Measurements from ENCODE around the gene HS2ST1. TPM values are rescaled to one million over a fixed set of nuclear protein-coding genes. Genes with fewer than 3 reads are reported as not detected.

Gene HS2ST1
- total RNA-seq, 1 experiment from 2014 or later: 35.0 TPM

GRCh38 chr1:86905875-86906274, 8.6 kb upstream of the HS2ST1 start:
- TF ChIP-seq, protein P1, sequence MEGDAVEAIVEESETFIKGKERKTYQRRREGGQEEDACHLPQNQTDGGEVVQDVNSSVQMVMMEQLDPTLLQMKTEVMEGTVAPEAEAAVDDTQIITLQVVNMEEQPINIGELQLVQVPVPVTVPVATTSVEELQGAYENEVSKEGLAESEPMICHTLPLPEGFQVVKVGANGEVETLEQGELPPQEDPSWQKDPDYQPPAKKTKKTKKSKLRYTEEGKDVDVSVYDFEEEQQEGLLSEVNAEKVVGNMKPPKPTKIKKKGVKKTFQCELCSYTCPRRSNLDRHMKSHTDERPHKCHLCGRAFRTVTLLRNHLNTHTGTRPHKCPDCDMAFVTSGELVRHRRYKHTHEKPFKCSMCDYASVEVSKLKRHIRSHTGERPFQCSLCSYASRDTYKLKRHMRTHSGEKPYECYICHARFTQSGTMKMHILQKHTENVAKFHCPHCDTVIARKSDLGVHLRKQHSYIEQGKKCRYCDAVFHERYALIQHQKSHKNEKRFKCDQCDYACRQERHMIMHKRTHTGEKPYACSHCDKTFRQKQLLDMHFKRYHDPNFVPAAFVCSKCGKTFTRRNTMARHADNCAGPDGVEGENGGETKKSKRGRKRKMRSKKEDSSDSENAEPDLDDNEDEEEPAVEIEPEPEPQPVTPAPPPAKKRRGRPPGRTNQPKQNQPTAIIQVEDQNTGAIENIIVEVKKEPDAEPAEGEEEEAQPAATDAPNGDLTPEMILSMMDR (conservative IDR thresholded peaks at IDR 0.05): no peak
- no peak for TF ChIP-seq EZH2 (IDR thresholded peaks at IDR 0.05; ENCODE audit: low read depth)
- Histone ChIP-seq H3K27ac (no peak overlapping the region), H2AFZ (no peak overlapping the region), H3K4me2 (no peak overlapping the region), H3K9me3 (ENCODE audit: insufficient read depth, low read depth) (no peaks in the 10 kb centered on the region), H3F3A (ENCODE audit: insufficient read depth, low read depth) (peaks cover 4% of the 10 kb centered on the region; the same call in 1 of the 2 replicates), H3K4me3 (no peak overlapping the region), H3K27me3 (ENCODE audit: insufficient read depth, low read depth) (no peaks in the 10 kb centered on the region), H4K20me1 (ENCODE audit: insufficient read depth) (peaks cover 69% of the 10 kb centered on the region), H3K36me3 (ENCODE audit: low read depth) (peaks cover 44% of the 10 kb centered on the region), H3K4me1 (replicated peaks; ENCODE audit: insufficient read depth) (no peaks in the 10 kb centered on the region), H3K9me2 (ENCODE audit: insufficient read depth) (peaks cover 5% of the 10 kb centered on the region; the same call in 1 of the 2 replicates), H3K79me2 (ENCODE audit: low read depth) (peaks cover 85% of the 10 kb centered on the region)
- POLR2A ChIA-PET (ENCODE audit: unreplicated experiment): no interaction called here
- CTCF ChIA-PET: no interaction called here
- no peak for DNase-seq
- intact Hi-C loops (cut with micrococcal nuclease; ENCODE audit: unreplicated experiment): no loop called here
- no TSS peak for BruUV-seq (replicated peaks)

DNA sequence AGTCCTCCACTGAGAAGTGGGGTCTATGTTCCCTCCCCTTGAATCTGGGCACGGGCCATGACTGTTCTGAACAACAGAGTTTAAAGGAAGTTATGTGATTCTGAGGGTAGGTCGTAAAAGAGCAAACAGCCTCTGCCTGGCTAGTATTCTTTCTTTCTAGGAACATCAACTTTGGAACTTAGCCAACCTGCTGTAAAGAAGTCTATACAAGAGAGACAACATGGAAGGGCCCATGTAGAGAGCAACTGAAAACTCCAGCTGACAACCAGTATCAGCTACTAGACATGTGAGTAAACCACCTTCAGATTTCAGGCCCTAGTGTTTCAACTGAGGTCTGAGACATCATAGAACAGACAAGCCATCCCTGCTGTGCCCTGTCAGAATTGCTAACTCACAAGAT, 8.0 kb upstream of the HS2ST1 start:
- intact Hi-C loops (cut with micrococcal nuclease; ENCODE audit: unreplicated experiment): no loop called here
- ChIA-PET CTCF (no interaction called here), POLR2A (ENCODE audit: unreplicated experiment) (no interaction called here)
- Histone ChIP-seq H3F3A (ENCODE audit: insufficient read depth, low read depth) (peaks cover 4% of the 10 kb centered on the region; the same call in 1 of the 2 replicates), H3K27ac (no peak overlapping the region), H3K36me3 (ENCODE audit: low read depth) (peaks cover 42% of the 10 kb centered on the region), H4K20me1 (ENCODE audit: insufficient read depth) (peaks cover 75% of the 10 kb centered on the region), H3K4me2 (no peak overlapping the region), H3K9me3 (ENCODE audit: insufficient read depth, low read depth) (no peaks in the 10 kb centered on the region), H3K4me1 (replicated peaks; ENCODE audit: insufficient read depth) (no peaks in the 10 kb centered on the region), H2AFZ (no peak overlapping the region), H3K79me2 (ENCODE audit: low read depth) (peaks cover 91% of the 10 kb centered on the region), H3K27me3 (ENCODE audit: insufficient read depth, low read depth) (no peaks in the 10 kb centered on the region), H3K4me3 (no peak overlapping the region), H3K9me2 (ENCODE audit: insufficient read depth) (peaks cover 5% of the 10 kb centered on the region; the same call in 1 of the 2 replicates)
- DNase-seq: peak in 1 of 2 experiments; percentile 39
- no TSS peak for BruUV-seq (replicated peaks)
- TF ChIP-seq, protein P1 (conservative IDR thresholded peaks at IDR 0.05): no peak
- TF ChIP-seq EZH2 (IDR thresholded peaks at IDR 0.05; ENCODE audit: low read depth): no peak

GRCh38 chr1:86912281-86912900, 2.0 kb upstream of the HS2ST1 start:
- DNase-seq: no peak
- Histone ChIP-seq H3K27me3 (ENCODE audit: insufficient read depth, low read depth) (no peaks in the 10 kb centered on the region), H3K79me2 (ENCODE audit: low read depth) (peaks cover 93% of the 10 kb centered on the region), H2AFZ (no peak overlapping the region), H4K20me1 (ENCODE audit: insufficient read depth) (peaks cover 55% of the 10 kb centered on the region), H3K4me3 (peak overlapping the region; percentile 89), H3K27ac (no peak overlapping the region), H3K36me3 (ENCODE audit: low read depth) (peaks cover 24% of the 10 kb centered on the region), H3K4me2 (peak overlapping the region; percentile 96), H3K9me2 (ENCODE audit: insufficient read depth) (no peaks in the 10 kb centered on the region), H3K9me3 (ENCODE audit: insufficient read depth, low read depth) (no peaks in the 10 kb centered on the region), H3K4me1 (replicated peaks; ENCODE audit: insufficient read depth) (peaks cover 22% of the 10 kb centered on the region), H3F3A (ENCODE audit: insufficient read depth, low read depth) (no peaks in the 10 kb centered on the region)
- POLR2A ChIA-PET (ENCODE audit: unreplicated experiment): no interaction called here
- no TSS peak for BruUV-seq (replicated peaks)
- CTCF ChIA-PET: no interaction called here
- intact Hi-C loops (cut with micrococcal nuclease; ENCODE audit: unreplicated experiment): no loop called here
- no peak for TF ChIP-seq EZH2 (IDR thresholded peaks at IDR 0.05; ENCODE audit: low read depth)
- TF ChIP-seq, protein P1 (conservative IDR thresholded peaks at IDR 0.05): no peak

All from PC-9 (cell line).